ENCODE measurements around the gene IDE.

Gene IDE

DNA sequence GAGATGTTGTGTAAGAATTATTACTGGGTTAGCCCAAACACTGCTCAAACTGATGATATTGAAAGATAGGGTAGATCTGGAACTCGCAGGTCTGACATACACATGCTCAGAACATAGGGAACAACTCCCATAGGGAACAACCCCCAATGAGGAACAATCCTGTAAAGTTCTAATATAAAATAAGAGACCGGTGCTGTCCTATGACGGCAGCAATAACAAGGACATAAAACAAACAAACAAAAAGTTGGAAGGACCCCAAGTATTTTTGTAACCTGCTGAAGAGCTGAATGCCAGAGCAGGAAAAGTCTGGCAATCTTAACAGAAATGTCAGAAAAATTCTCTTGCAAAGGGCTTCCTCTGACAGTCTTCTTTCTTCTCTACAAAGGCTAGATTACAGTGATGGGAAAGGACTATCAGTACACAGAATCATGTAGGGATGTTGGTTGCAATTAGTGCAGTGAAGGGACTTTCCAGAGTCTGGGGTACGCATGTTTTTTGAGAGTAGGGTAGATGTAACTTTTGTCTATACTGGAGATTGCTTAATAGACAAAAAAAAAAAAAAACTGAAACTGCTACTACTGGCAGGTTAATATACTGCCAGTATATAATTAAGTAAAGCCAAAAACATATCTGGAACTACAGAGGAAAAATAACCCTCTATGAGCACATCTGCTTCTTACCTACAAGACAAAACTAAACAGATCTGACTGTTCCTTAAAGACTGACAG, 35.5 kb downstream of the IDE start:
- TF ChIP-seq, protein P1, sequence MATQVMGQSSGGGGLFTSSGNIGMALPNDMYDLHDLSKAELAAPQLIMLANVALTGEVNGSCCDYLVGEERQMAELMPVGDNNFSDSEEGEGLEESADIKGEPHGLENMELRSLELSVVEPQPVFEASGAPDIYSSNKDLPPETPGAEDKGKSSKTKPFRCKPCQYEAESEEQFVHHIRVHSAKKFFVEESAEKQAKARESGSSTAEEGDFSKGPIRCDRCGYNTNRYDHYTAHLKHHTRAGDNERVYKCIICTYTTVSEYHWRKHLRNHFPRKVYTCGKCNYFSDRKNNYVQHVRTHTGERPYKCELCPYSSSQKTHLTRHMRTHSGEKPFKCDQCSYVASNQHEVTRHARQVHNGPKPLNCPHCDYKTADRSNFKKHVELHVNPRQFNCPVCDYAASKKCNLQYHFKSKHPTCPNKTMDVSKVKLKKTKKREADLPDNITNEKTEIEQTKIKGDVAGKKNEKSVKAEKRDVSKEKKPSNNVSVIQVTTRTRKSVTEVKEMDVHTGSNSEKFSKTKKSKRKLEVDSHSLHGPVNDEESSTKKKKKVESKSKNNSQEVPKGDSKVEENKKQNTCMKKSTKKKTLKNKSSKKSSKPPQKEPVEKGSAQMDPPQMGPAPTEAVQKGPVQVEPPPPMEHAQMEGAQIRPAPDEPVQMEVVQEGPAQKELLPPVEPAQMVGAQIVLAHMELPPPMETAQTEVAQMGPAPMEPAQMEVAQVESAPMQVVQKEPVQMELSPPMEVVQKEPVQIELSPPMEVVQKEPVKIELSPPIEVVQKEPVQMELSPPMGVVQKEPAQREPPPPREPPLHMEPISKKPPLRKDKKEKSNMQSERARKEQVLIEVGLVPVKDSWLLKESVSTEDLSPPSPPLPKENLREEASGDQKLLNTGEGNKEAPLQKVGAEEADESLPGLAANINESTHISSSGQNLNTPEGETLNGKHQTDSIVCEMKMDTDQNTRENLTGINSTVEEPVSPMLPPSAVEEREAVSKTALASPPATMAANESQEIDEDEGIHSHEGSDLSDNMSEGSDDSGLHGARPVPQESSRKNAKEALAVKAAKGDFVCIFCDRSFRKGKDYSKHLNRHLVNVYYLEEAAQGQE (IDR thresholded peaks at IDR 0.05; ENCODE audit: insufficient read depth in 1 of 2, low read depth in 2 of 2, low read length in 2 of 2) = no peak
- TF ChIP-seq POLR2AphosphoS5 (IDR thresholded peaks at IDR 0.05; ENCODE audit: low read depth, low read length) = no peak
- no peak for TF ChIP-seq TAF1 (IDR thresholded peaks at IDR 0.05; ENCODE audit: borderline replicate concordance, insufficient read depth, low read length)
- TF ChIP-seq SIN3A (IDR thresholded peaks at IDR 0.05; ENCODE audit: borderline replicate concordance, insufficient read depth, low read length) = no peak
- TF ChIP-seq FOXP2 (optimal IDR thresholded peaks at IDR 0.05; ENCODE audit: borderline replicate concordance, extremely low read depth, extremely low read length, insufficient read depth) = no peak

DNA sequence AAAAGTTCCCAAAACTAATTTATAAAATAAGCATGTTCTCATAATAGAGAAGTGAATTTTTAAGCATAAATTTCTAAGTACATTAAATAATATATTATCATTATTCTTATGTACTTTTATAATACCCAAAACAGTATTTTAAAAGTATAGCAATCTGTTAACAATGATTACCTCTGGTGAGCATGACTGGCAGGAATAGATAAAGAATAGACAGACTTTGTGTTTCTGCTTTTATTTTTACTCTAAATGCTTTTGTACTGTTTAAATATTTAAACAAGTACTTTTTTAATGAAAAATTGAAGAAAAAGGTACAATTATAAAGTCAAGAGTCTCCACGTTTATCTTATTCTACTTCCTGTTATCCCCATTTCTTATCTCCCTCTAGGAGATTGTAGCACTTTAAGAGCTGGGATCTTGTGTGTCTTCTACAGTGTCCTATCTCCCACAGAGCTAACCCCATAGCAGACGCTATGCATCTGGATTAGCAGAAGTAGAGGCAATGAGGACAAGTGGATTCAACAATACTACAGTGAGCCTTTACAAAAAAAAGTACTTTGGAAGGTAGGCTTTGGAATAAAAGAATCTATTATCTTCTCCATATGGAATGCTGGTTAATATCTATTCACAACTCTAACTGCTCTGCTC, 42.9 kb downstream of the IDE start:
- TF ChIP-seq POLR2AphosphoS5 (IDR thresholded peaks at IDR 0.05; ENCODE audit: low read depth, low read length) (no peak), FOXP2 (optimal IDR thresholded peaks at IDR 0.05; ENCODE audit: borderline replicate concordance, extremely low read depth, extremely low read length, insufficient read depth) (no peak), TAF1 (IDR thresholded peaks at IDR 0.05; ENCODE audit: borderline replicate concordance, insufficient read depth, low read length) (no peak)
- TF ChIP-seq, protein P1 (IDR thresholded peaks at IDR 0.05; ENCODE audit: insufficient read depth in 1 of 2, low read depth in 2 of 2, low read length in 2 of 2) = no peak

DNA sequence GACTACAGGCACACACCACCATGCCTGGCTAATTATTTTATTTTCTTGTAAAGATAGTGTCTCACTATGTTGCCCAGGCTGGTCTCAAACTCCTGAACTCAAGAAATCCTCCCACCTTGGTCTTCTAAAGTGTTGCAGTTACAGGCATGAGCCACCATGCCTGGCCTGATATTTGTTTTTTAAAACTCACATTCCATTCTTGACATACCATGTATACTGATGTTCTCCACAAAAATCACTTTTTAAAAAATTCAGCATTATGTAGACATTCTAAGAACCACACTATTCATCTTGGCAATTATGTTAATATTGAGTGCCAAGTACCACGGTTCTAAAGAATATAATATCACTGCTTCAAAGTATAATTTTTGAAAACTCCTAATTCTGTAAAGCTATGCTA, 43.5 kb downstream of the IDE start:
- TF ChIP-seq POLR2AphosphoS5 (IDR thresholded peaks at IDR 0.05; ENCODE audit: low read depth, low read length) = no peak
- TF ChIP-seq, protein P1 (IDR thresholded peaks at IDR 0.05; ENCODE audit: insufficient read depth in 1 of 2, low read depth in 2 of 2, low read length in 2 of 2) = no peak

DNA sequence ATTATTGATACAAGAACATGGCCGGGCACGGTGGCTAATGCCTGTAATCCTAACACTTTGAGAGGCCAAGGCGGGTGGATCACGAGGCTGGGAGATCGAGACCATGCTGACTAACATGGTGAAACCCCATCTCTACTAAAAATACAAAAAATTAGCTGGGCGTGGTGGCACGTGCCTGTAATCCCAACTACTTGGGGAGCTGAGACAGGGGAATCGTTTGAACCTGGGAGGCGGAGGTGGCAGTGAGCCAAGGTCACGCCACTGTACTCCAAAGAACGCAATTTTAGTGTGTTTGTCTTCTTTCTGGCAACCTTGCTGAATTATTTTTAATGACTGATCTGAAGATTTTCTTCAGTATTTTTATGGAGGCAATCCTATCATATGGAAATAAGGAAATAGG, 46.2 kb downstream of the IDE start:
- TF ChIP-seq, protein P1 (IDR thresholded peaks at IDR 0.05; ENCODE audit: insufficient read depth in 1 of 2, low read depth in 2 of 2, low read length in 2 of 2) = no peak
- no peak for TF ChIP-seq SIN3A (IDR thresholded peaks at IDR 0.05; ENCODE audit: borderline replicate concordance, insufficient read depth, low read length)

DNA sequence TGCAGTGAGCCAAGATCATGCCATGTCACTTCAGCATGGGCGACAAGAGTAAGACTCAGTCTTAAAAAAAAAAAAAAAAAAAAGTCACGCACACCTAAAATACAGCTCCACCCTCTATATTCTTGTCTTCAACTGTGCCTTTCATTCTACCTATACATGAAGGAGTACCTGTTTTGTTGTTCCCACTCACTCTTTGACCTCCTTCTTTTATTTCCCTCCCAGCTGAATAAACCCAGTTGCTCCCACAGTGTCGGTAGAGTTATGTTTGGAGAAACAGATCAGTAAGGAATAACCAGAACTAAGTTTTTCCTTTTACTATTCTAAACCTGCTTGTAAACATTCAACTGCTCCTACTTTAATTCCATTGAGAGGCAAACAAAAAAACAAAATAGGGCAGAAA, 50.3 kb downstream of the IDE start:
- TF ChIP-seq FOXP2 (optimal IDR thresholded peaks at IDR 0.05; ENCODE audit: borderline replicate concordance, extremely low read depth, extremely low read length, insufficient read depth) (no peak), POLR2AphosphoS5 (IDR thresholded peaks at IDR 0.05; ENCODE audit: low read depth, low read length) (no peak), TAF1 (IDR thresholded peaks at IDR 0.05; ENCODE audit: borderline replicate concordance, insufficient read depth, low read length) (no peak), SIN3A (IDR thresholded peaks at IDR 0.05; ENCODE audit: borderline replicate concordance, insufficient read depth, low read length) (no peak)
- TF ChIP-seq, protein P1 (IDR thresholded peaks at IDR 0.05; ENCODE audit: insufficient read depth in 1 of 2, low read depth in 2 of 2, low read length in 2 of 2) = no peak
